HEK293 (cell line): ENCODE measurements around the gene KRT40.

Experiments
- CTCF ChIA-PET: fragments of 350-600 bp; formaldehyde crosslinking; extraction: SDS; loops from one replicate; lab custom pipeline; 2021; ENCODE audit warnings: antibody characterized with exemption; lab: Yijun Ruan, JAX
- POLR2A ChIA-PET: fragments of 300-600 bp; formaldehyde crosslinking; extraction: SDS; loops from one replicate; lab custom pipeline; 2020; ENCODE audit warnings: antibody characterized with exemption, inconsistent platforms; lab: Yijun Ruan, JAX
- H3K27ac ChIP-seq: fragments of 200-500 bp; sonication (Bioruptor generic); 2 replicates; pipeline ENCODE4 v1.5.1; 2014; ENCODE audit warnings: low read depth, low read length, control low read depth, inconsistent platforms; ENCODE audit errors: extremely low read depth
- H3K36me3 ChIP-seq, 2 experiments: fragments of 200-500 bp in 1 of 2; sonication (Bioruptor generic) in 1 of 2; 1 replicate in 1 of 2; 2 replicates in 1 of 2; pipeline ENCODE4 v1.5.1; 2014 to 2017; ENCODE audit warnings: inconsistent platforms in 2 of 2, low read length in 2 of 2; ENCODE audit not compliant: control insufficient read depth in 2 of 2, insufficient read depth in 1 of 2
- H3K4me1 ChIP-seq: fragments of 200-500 bp; sonication (Bioruptor generic); 2 replicates; pipeline ENCODE4 v1.5.1; 2014; ENCODE audit warnings: mild to moderate bottlenecking, low read length, inconsistent platforms; ENCODE audit not compliant: control insufficient read depth, insufficient read depth
- H3K4me3 ChIP-seq: 2 replicates; pipeline ENCODE4 v1.5.1; 2011; ENCODE audit warnings: low read depth, mild to moderate bottlenecking, control low read depth, low read length, moderate library complexity
- H3K9me3 ChIP-seq: fragments of 200-500 bp; sonication (Bioruptor generic); 2 replicates; pipeline ENCODE4 v1.5.1; 2014; ENCODE audit warnings: low read depth, low read length, inconsistent platforms; ENCODE audit not compliant: control insufficient read depth, insufficient read depth
- BCL11B ChIP-seq: fragments of 450-650 bp; formaldehyde crosslinking; IDR thresholded peaks from 2 replicates; pipeline ENCODE4 v1.5.1; 2016; ENCODE audit warnings: low read depth, missing biosample characterization, missing genetic modification characterization
- CTCF ChIP-seq: fragments of 450-650 bp; formaldehyde crosslinking; IDR thresholded peaks from 2 replicates; pipeline ENCODE4 v1.5.1; 2016; ENCODE audit warnings: missing biosample characterization, missing genetic modification characterization
- FEZF1 ChIP-seq: fragments of 450-650 bp; formaldehyde crosslinking; IDR thresholded peaks from 2 replicates; pipeline ENCODE4 v1.5.1; 2016; ENCODE audit warnings: missing biosample characterization, missing genetic modification characterization
- HOXA7 ChIP-seq: sonication (generic); formaldehyde crosslinking; IDR thresholded peaks from 2 replicates; pipeline ENCODE4 v1.8.1; 2022; ENCODE audit warnings: missing genetic modification reagents, borderline replicate concordance
- MYNN ChIP-seq: fragments of 450-650 bp; formaldehyde crosslinking; IDR thresholded peaks from 2 replicates; pipeline ENCODE4 v1.5.1; 2016; ENCODE audit warnings: missing biosample characterization, missing genetic modification characterization, borderline replicate concordance
- PBX3 ChIP-seq: sonication (generic); formaldehyde crosslinking; IDR thresholded peaks from 2 replicates; pipeline ENCODE4 v1.8.1; 2022; ENCODE audit warnings: mild to moderate bottlenecking, moderate library complexity, missing genetic modification reagents
- REST ChIP-seq: fragments of 450-650 bp; formaldehyde crosslinking; IDR thresholded peaks from 2 replicates; pipeline ENCODE4 v1.5.1; 2016; ENCODE audit warnings: missing biosample characterization, missing genetic modification characterization
- TSHZ1 ChIP-seq: fragments of 450-650 bp; formaldehyde crosslinking; IDR thresholded peaks from 2 replicates; pipeline ENCODE4 v1.5.1; 2016; ENCODE audit warnings: missing biosample characterization, missing genetic modification characterization, borderline replicate concordance
- WT1 ChIP-seq: fragments of 450-650 bp; formaldehyde crosslinking; IDR thresholded peaks from 2 replicates; pipeline ENCODE4 v1.5.1; 2016; ENCODE audit warnings: missing biosample characterization, missing genetic modification characterization
- ZBTB8A ChIP-seq: fragments of 450-650 bp; formaldehyde crosslinking; IDR thresholded peaks from 2 replicates; pipeline ENCODE4 v1.5.1; 2016; ENCODE audit warnings: missing biosample characterization, missing genetic modification characterization
- ZFP69B ChIP-seq: fragments of 450-650 bp; formaldehyde crosslinking; IDR thresholded peaks from 2 replicates; pipeline ENCODE4 v1.5.1; 2016; ENCODE audit warnings: missing biosample characterization, missing genetic modification characterization
- ZNF10 ChIP-seq: fragments of 450-650 bp; formaldehyde crosslinking; IDR thresholded peaks from 2 replicates; pipeline ENCODE4 v1.5.1; 2017; ENCODE audit warnings: missing biosample characterization, missing genetic modification characterization
- ZNF114 ChIP-seq: fragments of 450-650 bp; formaldehyde crosslinking; IDR thresholded peaks from 2 replicates; pipeline ENCODE4 v1.5.0; 2017; ENCODE audit warnings: missing biosample characterization, missing genetic modification characterization
- ZNF138 ChIP-seq: fragments of 450-650 bp; formaldehyde crosslinking; IDR thresholded peaks from 2 replicates; pipeline ENCODE4 v1.5.1; 2016; ENCODE audit warnings: missing biosample characterization, missing genetic modification characterization, borderline replicate concordance
- ZNF18 ChIP-seq: fragments of 450-650 bp; formaldehyde crosslinking; IDR thresholded peaks from 2 replicates; pipeline ENCODE4 v1.5.1; 2016; ENCODE audit warnings: missing biosample characterization, missing genetic modification characterization
- ZNF214 ChIP-seq: fragments of 450-650 bp; formaldehyde crosslinking; IDR thresholded peaks from 2 replicates; pipeline ENCODE4 v1.5.1; 2017; ENCODE audit warnings: missing biosample characterization, mild to moderate bottlenecking, missing genetic modification characterization, borderline replicate concordance
- ZNF391 ChIP-seq: fragments of 450-650 bp; formaldehyde crosslinking; IDR thresholded peaks from 2 replicates; pipeline ENCODE4 v1.5.1; 2016; ENCODE audit warnings: low read depth, missing biosample characterization, missing genetic modification characterization, borderline replicate concordance
- ZNF513 ChIP-seq: fragments of 450-650 bp; IDR thresholded peaks from 2 replicates; pipeline ENCODE4 v1.5.1; 2018; ENCODE audit warnings: missing biosample characterization, missing genetic modification characterization
- ZNF521 ChIP-seq: fragments of 450-650 bp; formaldehyde crosslinking; IDR thresholded peaks from 2 replicates; pipeline ENCODE4 v1.5.1; 2017; ENCODE audit warnings: missing biosample characterization, mild to moderate bottlenecking, missing genetic modification characterization
- ZNF600 ChIP-seq: fragments of 450-650 bp; formaldehyde crosslinking; IDR thresholded peaks from 2 replicates; pipeline ENCODE4 v1.5.1; 2016; ENCODE audit warnings: missing biosample characterization, missing genetic modification characterization
- ZNF664 ChIP-seq: fragments of 450-650 bp; formaldehyde crosslinking; IDR thresholded peaks from 2 replicates; pipeline ENCODE4 v1.5.1; 2016; ENCODE audit warnings: missing biosample characterization, missing genetic modification characterization

Gene KRT40

GRCh38 chr17:40995116-40995515, 11.0 kb upstream of the KRT40 start:
- CTCF ChIA-PET: interaction anchor here (0.6 to 1.2 kb wide), 3 partner anchors 8 to 672 kb away, joined by 4 to 6 read pairs (median 5); no protein-coding TSS in a partner anchor

GRCh38 chr17:40993839-40994238, 9.7 kb upstream of the KRT40 start, which contains the start of gene KRTAP3-3:
KRTAP3-3 (minus strand) TSS chr17:40994164; CDS start chr17:40994097, 67 bp downstream.
- Histone ChIP-seq H3K4me3 (no peak within 1 kb of the TSS), H3K4me1 (no peaks in the 10 kb centered on the region), H3K9me3 (no peaks in the 10 kb centered on the region), H3K27ac (no peak within 1 kb of the TSS), H3K36me3 (no peaks in the 10 kb centered on the region)
- POLR2A ChIA-PET: no interaction called here
- CTCF ChIA-PET: interaction anchor here (0.7 kb wide), 1 partner anchor 257 kb away, joined by 3 read pairs; no protein-coding TSS in a partner anchor
- TF ChIP-seq ZNF513 (tag by site-specific recombination): no peak
- no peak for TF ChIP-seq REST (tag by site-specific recombination)
- no peak for TF ChIP-seq ZNF214 (tag by site-specific recombination)
- no peak for TF ChIP-seq ZFP69B (tag by site-specific recombination)
- no peak for TF ChIP-seq TSHZ1 (tag by site-specific recombination)
- TF ChIP-seq ZNF138 (tag by site-specific recombination): no peak
- no peak for TF ChIP-seq ZNF600
- TF ChIP-seq HOXA7: no peak

More at GRCh38 chr17:40995116-40995515, 11.0 kb upstream of the KRT40 start:
- POLR2A ChIA-PET: no interaction called here
- Histone ChIP-seq H3K4me3 (no peak overlapping the region), H3K27ac (no peak overlapping the region), H3K9me3 (no peaks in the 10 kb centered on the region), H3K36me3 (no peaks in the 10 kb centered on the region), H3K4me1 (no peaks in the 10 kb centered on the region)
- no peak for TF ChIP-seq ZBTB8A (tag by site-specific recombination)
- no peak for TF ChIP-seq ZNF138 (tag by site-specific recombination)
- no peak for TF ChIP-seq WT1 (tag by site-specific recombination)
- no peak for TF ChIP-seq CTCF (tag by site-specific recombination)
- TF ChIP-seq ZNF18 (tag by site-specific recombination): no peak
- TF ChIP-seq BCL11B (tag by site-specific recombination): no peak
- TF ChIP-seq MYNN (tag by site-specific recombination): no peak
- TF ChIP-seq ZNF114 (tag by site-specific recombination): no peak
- no peak for TF ChIP-seq ZNF521 (tag by site-specific recombination)
- TF ChIP-seq ZNF391 (tag by site-specific recombination): no peak
- TF ChIP-seq PBX3: no peak
- no peak for TF ChIP-seq FEZF1 (tag by site-specific recombination)
- TF ChIP-seq ZNF10 (tag by site-specific recombination): no peak
- TF ChIP-seq ZNF664 (tag by site-specific recombination): no peak
